Colonic mucosa (tissue), 4 donors: Measurements from ENCODE around the gene SWI5. TPM values are rescaled to one million over a fixed set of nuclear protein-coding genes. Genes with fewer than 3 reads are reported as not detected.
A peak's percentile ranks its signal among the peaks of the same experiment; 100 is the strongest.
"Not testable (repeated sequence)": the region's sequence is repeated elsewhere in the genome, so short reads cannot be mapped to it uniquely, and the experiment has no call there.

Experiments used
- DNase-seq: peaks from one replicate; pipeline ENCODE4 v3.0.0-alpha.2; 2020
- H3K27ac ChIP-seq: fragments of 200-600 bp; one replicate; pipeline ENCODE4 v1.8.0; 2021
- H3K27me3 ChIP-seq: fragments of 200-600 bp; one replicate; pipeline ENCODE4 v1.8.0; 2021
- H3K36me3 ChIP-seq: fragments of 200-600 bp; one replicate; pipeline ENCODE4 v1.8.0; 2021
- H3K4me1 ChIP-seq: fragments of 200-600 bp; one replicate; pipeline ENCODE4 v1.8.0; 2021; ENCODE audit warnings: mild to moderate bottlenecking
- H3K4me3 ChIP-seq: fragments of 200-600 bp; one replicate; pipeline ENCODE4 v1.8.0; 2021
- H3K9ac ChIP-seq, 2 donors: one replicate each; pipeline ENCODE4 v1.7.0; 2013; ENCODE audit warnings: control low read depth in 2 of 2, low read depth in 2 of 2, low read length in 2 of 2
- H3K9me3 ChIP-seq: fragments of 200-600 bp; one replicate; pipeline ENCODE4 v1.8.0; 2021
- intact Hi-C: fragments of 100-400 bp; cut with DNase I; formaldehyde crosslinking; loops from one replicate; pipeline ENCODE4 v1.14.1; 2022
- total RNA-seq, 2 donors: library from RNA; stranded (reverse); fragmentation: NEBNext Ultra II Directional in 1 of 2; extraction: Animal tissue kit (Norgen Biotek cat#: 25700) in 1 of 2; gene quantifications; one replicate each; pipeline ENCODE4 v1.2.1, GENCODE V29; 2021
- TF ChIP-seq, protein P1 (sequence below): fragments of 200-600 bp; IDR thresholded peaks from one replicate; pipeline ENCODE4 v1.8.0; 2022; ENCODE audit warnings: antibody characterized with exemption, mild to moderate bottlenecking
- donor health status: healthy.
- donor health status: DM: no; HTN: no; CAD: no.
- donor health status: DM: no; HTN: no; CAD: no.

SWI5 gene
- total RNA-seq, 2 donors from 2014 or later = 14.4 to 24.2 TPM

DNA sequence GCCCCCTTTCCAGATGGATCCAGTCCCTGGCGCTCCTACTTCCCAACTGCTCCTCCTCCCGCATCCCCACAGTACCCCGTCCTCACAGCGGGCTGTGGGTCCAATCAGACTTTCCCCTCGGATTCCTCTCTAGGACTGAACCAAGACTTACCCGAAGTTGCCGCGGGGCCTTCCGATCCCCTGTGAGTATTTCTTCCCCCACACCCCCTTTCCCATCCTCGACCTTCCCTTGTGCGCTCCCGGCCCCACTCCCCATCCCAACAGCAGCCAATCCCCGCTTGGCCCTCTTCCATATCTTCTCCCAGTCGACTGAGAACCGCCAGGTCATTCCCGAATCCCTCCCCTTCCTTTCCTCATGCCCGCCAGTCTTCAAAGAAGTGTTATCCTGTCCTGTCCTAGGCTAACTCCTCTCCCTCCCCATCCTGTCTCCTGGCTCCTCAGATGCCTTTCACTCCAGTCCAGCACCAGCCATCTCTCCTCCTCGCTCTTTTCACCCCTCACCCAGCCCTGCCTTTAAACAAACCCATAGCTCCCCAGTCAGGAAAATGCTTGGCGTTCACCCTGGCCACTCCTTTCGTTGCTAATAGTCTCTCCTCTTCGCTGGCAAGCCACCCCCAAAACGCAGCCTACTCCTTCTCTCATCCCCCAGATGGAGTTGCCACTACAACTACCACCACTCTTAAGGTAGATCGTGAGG lies 646 bp downstream of the SWI5 start:
- TF ChIP-seq, protein P1, sequence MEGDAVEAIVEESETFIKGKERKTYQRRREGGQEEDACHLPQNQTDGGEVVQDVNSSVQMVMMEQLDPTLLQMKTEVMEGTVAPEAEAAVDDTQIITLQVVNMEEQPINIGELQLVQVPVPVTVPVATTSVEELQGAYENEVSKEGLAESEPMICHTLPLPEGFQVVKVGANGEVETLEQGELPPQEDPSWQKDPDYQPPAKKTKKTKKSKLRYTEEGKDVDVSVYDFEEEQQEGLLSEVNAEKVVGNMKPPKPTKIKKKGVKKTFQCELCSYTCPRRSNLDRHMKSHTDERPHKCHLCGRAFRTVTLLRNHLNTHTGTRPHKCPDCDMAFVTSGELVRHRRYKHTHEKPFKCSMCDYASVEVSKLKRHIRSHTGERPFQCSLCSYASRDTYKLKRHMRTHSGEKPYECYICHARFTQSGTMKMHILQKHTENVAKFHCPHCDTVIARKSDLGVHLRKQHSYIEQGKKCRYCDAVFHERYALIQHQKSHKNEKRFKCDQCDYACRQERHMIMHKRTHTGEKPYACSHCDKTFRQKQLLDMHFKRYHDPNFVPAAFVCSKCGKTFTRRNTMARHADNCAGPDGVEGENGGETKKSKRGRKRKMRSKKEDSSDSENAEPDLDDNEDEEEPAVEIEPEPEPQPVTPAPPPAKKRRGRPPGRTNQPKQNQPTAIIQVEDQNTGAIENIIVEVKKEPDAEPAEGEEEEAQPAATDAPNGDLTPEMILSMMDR = no peak
- intact Hi-C loops = no loop called here
- H3K9me3 ChIP-seq = no peaks in the 10 kb centered on the region
- peak overlapping the region; percentile 69 for H3K27ac ChIP-seq
- DNase-seq = peak; percentile 54
- H3K9ac ChIP-seq = peak overlapping the region; percentile 75 to 94
- H3K4me3 ChIP-seq = peak overlapping the region; percentile 58
- peaks cover 9% of the 10 kb centered on the region for H3K36me3 ChIP-seq
- no peaks in the 10 kb centered on the region for H3K27me3 ChIP-seq
- peaks cover 7% of the 10 kb centered on the region for H3K4me1 ChIP-seq

DNA sequence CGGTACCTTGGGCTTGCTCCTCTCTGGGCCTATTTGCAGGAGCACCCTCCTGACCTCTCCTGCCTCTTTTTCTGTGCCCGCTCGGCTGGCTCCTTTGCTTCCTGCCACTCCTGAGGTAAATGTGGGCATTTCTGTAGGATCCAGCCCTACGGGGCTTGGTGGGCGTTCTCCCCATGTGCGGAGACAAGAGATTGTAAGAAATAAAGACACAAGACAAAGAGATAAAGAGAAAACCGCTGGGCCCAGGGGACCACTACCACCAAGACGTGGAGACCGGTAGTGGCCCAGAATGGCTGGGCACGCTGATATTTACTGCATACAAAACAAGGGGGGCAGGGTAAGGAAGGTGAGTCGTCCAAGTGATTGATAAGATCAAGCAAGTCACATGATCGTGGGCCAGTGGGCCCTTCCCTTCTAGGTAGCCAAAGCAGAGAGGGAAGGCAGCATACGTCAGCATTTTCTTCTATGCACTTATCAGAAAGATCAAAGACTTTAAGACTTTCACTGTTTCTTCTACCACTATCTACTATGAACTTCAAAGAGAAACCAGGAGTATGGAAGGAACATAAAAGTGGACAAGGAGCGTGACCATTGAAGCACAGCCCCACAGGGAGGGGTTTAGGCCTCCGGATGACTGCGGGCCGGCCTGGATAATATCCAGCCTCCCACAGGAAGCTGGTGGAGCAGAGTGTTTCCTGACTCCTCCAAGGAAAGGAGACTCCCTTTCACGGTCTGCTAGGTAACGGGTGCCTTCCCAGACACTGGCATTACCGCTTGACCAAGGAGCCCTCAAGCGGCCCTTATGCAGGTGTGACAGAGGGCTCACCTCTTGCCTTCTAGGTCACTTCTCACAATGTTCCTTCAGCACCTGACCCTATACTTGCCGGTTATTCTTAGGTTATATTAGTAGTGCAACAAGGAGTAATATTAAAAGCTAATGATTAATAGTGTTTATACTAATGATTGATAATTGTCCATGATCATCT lies 3.3 kb downstream of the SWI5 start:
- H3K4me3 ChIP-seq, H3K27me3 ChIP-seq, H3K27ac ChIP-seq, H3K36me3 ChIP-seq, H3K4me1 ChIP-seq, intact Hi-C loops, H3K9me3 ChIP-seq, H3K9ac ChIP-seq, DNase-seq: not testable (repeated sequence)

DNA sequence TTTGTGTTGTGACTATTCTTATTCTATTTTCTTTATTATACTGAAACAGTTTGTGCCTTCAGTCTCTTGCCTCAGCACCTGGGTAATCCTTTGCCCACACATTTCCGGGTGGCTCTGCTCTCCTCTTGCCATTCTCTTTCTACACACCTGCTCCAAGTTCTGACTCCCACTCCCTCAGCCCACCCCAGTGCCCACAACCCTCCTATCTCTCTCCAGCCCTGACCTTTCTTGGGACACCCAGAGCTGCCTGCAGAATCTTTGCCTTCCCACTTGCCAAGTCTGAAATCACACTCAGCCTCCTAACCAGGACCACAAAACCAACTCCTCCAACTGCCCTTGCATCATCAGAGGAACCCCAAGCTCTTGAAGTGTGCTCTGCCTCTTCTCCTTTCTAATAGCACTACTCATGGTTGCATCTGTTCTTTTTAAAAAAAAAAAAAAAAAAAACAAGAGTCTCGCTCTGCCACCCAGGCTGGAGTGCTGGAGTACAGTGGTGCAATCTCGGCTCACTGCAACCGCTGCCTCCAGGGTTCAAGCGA lies 4.1 kb downstream of the SWI5 start:
- peaks cover 7% of the 10 kb centered on the region for H3K4me1 ChIP-seq
- no peaks in the 10 kb centered on the region for H3K36me3 ChIP-seq
- H3K27ac ChIP-seq = no peak overlapping the region
- H3K9ac ChIP-seq = no peak overlapping the region
- intact Hi-C loops = no loop called here
- TF ChIP-seq, protein P1 = no peak
- DNase-seq = no peak
- no peaks in the 10 kb centered on the region for H3K27me3 ChIP-seq
- no peak overlapping the region for H3K4me3 ChIP-seq
- no peaks in the 10 kb centered on the region for H3K9me3 ChIP-seq

DNA sequence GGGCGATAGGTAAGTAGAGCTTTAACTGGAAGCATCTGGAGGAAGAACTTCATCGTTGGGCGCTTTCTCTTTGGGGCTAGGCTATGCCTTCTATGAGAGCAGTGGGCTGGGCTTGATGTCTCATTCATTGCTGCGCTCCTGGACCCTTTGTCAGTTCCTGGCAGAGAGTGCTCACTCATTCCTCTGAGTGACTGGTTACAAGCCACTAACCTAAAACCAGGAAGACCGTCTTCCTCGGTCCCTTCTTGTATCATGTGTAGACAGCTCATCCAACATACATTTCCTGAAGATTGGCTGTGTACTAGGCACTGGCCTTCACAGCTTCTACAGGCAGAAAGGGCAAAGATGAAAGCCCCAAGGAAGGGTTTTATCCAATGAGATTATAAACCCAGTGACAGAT lies 6.4 kb downstream of the SWI5 start:
- Histone ChIP-seq H3K4me1 (no peaks in the 10 kb centered on the region), H3K27ac (no peak overlapping the region), H3K9me3 (no peaks in the 10 kb centered on the region), H3K4me3 (no peak overlapping the region), H3K27me3 (no peaks in the 10 kb centered on the region), H3K9ac (no peak overlapping the region), H3K36me3 (no peaks in the 10 kb centered on the region)
- DNase-seq = no peak
- intact Hi-C loops = no loop called here
- TF ChIP-seq, protein P1 = no peak

DNA sequence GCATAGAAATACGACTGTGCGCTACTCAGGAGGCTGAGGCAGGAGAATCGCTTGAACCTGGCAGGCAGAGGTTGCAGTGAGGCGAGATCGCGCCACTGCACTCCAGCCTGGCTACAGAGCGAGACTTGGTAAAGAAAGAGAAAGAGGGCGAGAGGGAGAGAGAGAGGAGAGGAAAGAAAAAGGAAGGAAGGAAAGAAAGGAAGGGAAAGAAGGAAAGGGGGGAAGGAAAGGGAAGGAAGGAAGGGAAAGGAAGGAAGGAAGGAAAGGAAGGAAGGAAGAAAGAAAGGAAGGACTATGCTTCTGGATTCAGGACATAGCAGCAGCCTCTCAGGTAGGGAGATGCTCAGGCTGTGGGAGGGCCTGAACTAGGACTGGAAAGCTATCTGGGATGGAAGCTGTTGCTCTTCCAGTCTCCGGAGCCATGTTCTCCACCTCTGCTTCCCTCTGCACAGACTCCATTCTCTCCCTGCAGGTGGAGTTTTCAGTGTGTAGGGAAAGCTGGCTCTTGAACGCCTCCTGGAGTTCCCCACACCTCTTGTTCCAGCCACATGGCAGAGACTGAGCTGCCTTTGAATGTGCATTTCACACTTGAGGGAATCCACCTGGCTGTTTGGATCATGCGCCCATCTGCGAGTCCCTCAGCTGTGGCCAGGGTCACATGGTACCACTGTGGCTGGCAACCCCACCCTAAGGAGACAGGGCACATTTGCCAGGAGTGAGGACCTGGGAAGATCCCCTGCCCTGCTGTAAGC lies 9.1 kb downstream of the SWI5 start:
- Histone ChIP-seq H3K27ac (no peak overlapping the region), H3K27me3 (no peaks in the 10 kb centered on the region), H3K4me3 (no peak overlapping the region), H3K4me1 (no peaks in the 10 kb centered on the region), H3K9me3 (no peaks in the 10 kb centered on the region), H3K9ac (no peak overlapping the region), H3K36me3 (no peaks in the 10 kb centered on the region)
- intact Hi-C loops = no loop called here
- TF ChIP-seq, protein P1 = no peak
- DNase-seq = no peak
